Breast epithelium (tissue), 4 donors: ENCODE results near the gene CCDC30. TPM values are rescaled to one million over a fixed set of nuclear protein-coding genes. Genes with fewer than 3 reads are reported as not detected.

ENCODE experiments used
- DNase-seq, 2 donors: peaks; one replicate each; pipeline ENCODE4 v3.0.0-alpha.2; 2019; ENCODE audit warnings: low spot score in 2 of 2
- H3K27ac ChIP-seq, 2 donors: fragments of 200-600 bp; sonication (generic) in 1 of 2; one replicate each; pipeline ENCODE4 v1.5.1; 2016 to 2019; ENCODE audit warnings: mild to moderate bottlenecking in 1 of 2
- H3K27me3 ChIP-seq, 2 donors: fragments of 200-600 bp; sonication (generic) in 1 of 2; one replicate each; pipeline versions ENCODE4 v1.5.1 to v1.6.0; 2017 to 2019; ENCODE audit warnings: control low read depth in 1 of 2, mild to moderate bottlenecking in 1 of 2
- H3K36me3 ChIP-seq: fragments of 200-600 bp; one replicate; pipeline ENCODE4 v1.5.1; 2019
- H3K4me1 ChIP-seq, 2 donors: fragments of 200-600 bp; sonication (generic); one replicate each; pipeline ENCODE4 v1.5.1; 2016 to 2019; ENCODE audit warnings: control low read depth in 1 of 2
- H3K4me3 ChIP-seq, 3 donors: fragments of 200-600 bp; sonication (generic); 1 replicate in 2 of 3; 2 replicates in 1 of 3; pipeline ENCODE4 v1.5.1; 2016 to 2019; ENCODE audit warnings: mild to moderate bottlenecking in 3 of 3, moderate library complexity in 2 of 3
- H3K9me3 ChIP-seq, 2 donors: fragments of 200-600 bp; sonication (generic) in 1 of 2; one replicate each; pipeline ENCODE4 v1.5.1; 2016 to 2019; ENCODE audit warnings: control low read depth in 1 of 2
- POLR2A ChIP-seq: fragments of 450-650 bp; IDR thresholded peaks from one replicate; pipeline ENCODE4 v1.6.1; 2016; ENCODE audit warnings: antibody characterized with exemption, mild to moderate bottlenecking, moderate library complexity
- POLR2AphosphoS5 ChIP-seq, 3 donors: sonication (generic); formaldehyde crosslinking; IDR thresholded peaks; one replicate each; pipeline ENCODE4 v1.6.1; 2017; ENCODE audit warnings: antibody characterized with exemption in 3 of 3
- intact Hi-C: fragments of 100-400 bp; cut with DNase I; formaldehyde crosslinking; loops from one replicate; pipeline ENCODE4 v1.15.1; 2023; ENCODE audit warnings: low total_unique reads
- total RNA-seq, 3 donors: library from RNA; depleted of rRNA; stranded (reverse); fragments of >200 nt; gene quantifications; one replicate each; pipeline ENCODE4 v1.1.0, GENCODE V29; 2016
- TF ChIP-seq, protein P1 (sequence below), 3 donors: fragments of 450-650 bp; IDR thresholded peaks; one replicate each; pipeline ENCODE4 v1.5.1; 2016 to 2017; ENCODE audit warnings: antibody characterized with exemption in 3 of 3, mild to moderate bottlenecking in 3 of 3, moderate library complexity in 3 of 3

The CCDC30 gene
- total RNA-seq, 3 donors from 2014 or later = 3.4 to 15.4 (median 14.0) TPM

DNA sequence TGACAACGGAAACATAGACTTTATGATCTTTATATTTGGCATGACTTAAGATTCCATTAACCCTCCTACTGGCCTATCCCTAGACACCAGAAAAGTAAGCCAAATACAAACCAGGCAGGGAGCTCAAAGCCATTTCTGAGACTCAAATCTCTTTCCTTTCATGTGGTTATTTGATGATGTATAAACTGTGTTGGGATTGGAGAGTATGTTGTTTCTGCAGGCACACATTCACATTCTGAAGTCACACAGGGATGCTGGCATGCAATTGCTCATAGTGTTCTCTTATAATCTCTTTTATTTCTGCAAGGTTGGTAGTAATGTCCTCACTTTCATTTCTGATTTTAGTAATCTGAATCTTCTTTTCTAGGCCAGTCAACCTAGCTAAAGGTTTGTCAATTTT lies 13.0 kb upstream of the CCDC30 start:
- no peak for DNase-seq
- no peaks in the 10 kb centered on the region for H3K36me3 ChIP-seq
- no peaks in the 10 kb centered on the region for H3K27me3 ChIP-seq
- no peaks in the 10 kb centered on the region for H3K9me3 ChIP-seq
- H3K27ac ChIP-seq = no peak overlapping the region
- H3K4me3 ChIP-seq = no peak overlapping the region
- TF ChIP-seq POLR2AphosphoS5 (IDR thresholded peaks at IDR 0.05) (no peak), POLR2A (no peak)
- TF ChIP-seq, protein P1, sequence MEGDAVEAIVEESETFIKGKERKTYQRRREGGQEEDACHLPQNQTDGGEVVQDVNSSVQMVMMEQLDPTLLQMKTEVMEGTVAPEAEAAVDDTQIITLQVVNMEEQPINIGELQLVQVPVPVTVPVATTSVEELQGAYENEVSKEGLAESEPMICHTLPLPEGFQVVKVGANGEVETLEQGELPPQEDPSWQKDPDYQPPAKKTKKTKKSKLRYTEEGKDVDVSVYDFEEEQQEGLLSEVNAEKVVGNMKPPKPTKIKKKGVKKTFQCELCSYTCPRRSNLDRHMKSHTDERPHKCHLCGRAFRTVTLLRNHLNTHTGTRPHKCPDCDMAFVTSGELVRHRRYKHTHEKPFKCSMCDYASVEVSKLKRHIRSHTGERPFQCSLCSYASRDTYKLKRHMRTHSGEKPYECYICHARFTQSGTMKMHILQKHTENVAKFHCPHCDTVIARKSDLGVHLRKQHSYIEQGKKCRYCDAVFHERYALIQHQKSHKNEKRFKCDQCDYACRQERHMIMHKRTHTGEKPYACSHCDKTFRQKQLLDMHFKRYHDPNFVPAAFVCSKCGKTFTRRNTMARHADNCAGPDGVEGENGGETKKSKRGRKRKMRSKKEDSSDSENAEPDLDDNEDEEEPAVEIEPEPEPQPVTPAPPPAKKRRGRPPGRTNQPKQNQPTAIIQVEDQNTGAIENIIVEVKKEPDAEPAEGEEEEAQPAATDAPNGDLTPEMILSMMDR (IDR thresholded peaks at IDR 0.05) = no peak
- intact Hi-C loops = no loop called here
- no peaks in the 10 kb centered on the region for H3K4me1 ChIP-seq

DNA sequence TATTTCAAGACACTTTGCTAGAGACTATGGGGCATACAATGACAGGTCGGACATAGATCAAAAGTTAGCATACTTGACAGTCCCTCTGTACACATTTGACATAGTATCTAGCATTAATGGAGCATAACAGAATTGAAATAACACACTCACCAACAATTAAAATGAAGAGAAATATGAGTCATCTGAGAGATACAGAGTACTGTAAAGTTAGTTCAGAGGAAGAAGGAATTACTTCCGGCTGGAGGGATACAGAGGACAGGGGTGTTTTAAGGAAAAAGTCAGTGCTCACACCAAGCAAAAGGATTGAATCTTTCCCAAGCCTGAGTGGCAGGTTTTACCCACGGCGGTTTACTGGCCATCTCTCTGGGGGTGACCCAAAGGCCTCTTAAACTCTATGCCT lies 9.7 kb upstream of the CCDC30 start:
- Histone ChIP-seq H3K36me3 (no peaks in the 10 kb centered on the region), H3K27ac (no peak overlapping the region), H3K9me3 (no peaks in the 10 kb centered on the region), H3K4me1 (peaks cover 3 to 5% of the 10 kb centered on the region in 2 donors), H3K27me3 (no peaks in the 10 kb centered on the region), H3K4me3 (no peak overlapping the region)
- TF ChIP-seq POLR2AphosphoS5 (IDR thresholded peaks at IDR 0.05) (no peak), POLR2A (no peak)
- TF ChIP-seq, protein P1 (IDR thresholded peaks at IDR 0.05) = no peak
- no peak for DNase-seq
- intact Hi-C loops = no loop called here

DNA sequence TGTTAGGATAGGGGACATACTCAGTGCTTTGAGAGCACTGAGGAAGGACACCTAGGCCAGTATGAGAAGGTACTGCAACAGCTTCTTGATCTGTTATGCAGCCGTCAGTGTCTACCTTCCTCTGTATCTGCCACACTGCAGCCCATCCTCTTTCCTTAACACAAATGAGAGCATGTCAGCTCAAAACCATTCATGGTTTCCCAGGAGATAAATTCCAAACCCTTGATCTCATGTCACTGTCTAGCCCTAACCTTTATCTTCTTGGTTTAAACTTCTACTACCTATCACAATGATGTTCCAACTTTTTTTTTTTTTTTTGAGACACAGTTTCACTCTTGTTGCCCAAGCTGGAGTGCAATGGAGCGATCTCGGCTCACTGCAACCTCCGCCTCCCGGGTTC lies 8.7 kb upstream of the CCDC30 start:
- intact Hi-C loops = no loop called here

DNA sequence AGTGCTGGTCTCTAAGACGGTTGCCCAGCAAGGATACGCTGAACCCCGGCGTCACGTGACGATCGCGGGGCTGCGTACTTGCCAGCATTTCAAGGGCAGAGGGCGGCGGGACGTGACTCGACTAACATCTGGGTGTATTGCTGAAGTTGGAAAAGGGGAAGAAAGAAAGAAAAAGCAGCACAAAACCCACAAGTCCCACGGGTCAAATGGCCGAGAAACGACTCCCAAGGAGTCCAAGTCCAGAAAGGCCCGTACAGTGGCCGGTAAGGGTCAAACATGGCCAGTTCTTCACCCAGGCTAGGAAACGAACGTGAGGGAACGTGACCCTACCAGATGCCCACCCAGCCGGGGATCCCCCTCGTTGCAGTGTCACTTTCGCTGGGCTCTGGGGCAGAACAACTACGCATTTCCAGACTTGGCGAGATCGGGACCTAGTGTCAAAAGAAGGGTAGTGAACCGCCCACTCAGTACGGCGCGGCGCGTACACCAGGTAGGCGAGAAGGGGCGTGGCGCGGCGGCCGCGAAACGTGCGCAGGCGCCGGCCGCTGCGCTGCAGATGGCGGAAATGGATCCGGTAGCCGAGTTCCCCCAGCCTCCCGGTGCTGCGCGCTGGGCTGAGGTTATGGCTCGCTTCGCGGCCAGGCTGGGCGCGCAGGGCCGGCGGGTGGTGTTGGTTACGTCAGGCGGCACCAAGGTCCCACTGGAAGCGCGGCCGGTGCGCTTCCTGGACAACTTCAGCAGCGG lies 6.9 kb upstream of the CCDC30 start, which contains the start of the genes PPCS and ZMYND12:
Gene PPCS (plus strand): TSS at position 534 of the 744 bp plus-strand sequence. CDS start 23 bp downstream, at position 557.
Gene ZMYND12 (minus strand): TSS at position 13 of the 744 bp plus-strand sequence. CDS start 25 bp downstream, outside the sequence.
- TF ChIP-seq, protein P1 (IDR thresholded peaks at IDR 0.05) = peak; percentile 24 to 60 (median 39)
- peak; percentile 69 for TF ChIP-seq POLR2A
- peak; percentile 73 to 80 (median 79) for TF ChIP-seq POLR2AphosphoS5 (IDR thresholded peaks at IDR 0.05)
- Histone ChIP-seq H3K4me1 (peaks cover 3 to 5% of the 10 kb centered on the region in 2 donors), H3K4me3 (peak within 1 kb of the TSS; percentile 75 to 91 (median 90)), H3K27ac (peak within 1 kb of the TSS; percentile 90 to 93), H3K36me3 (no peaks in the 10 kb centered on the region), H3K27me3 (no peaks in the 10 kb centered on the region), H3K9me3 (no peaks in the 10 kb centered on the region)
- intact Hi-C loops = no loop called here
- DNase-seq = peak; percentile 82 to 86

More for the DNA sequence above, 8.7 kb upstream of the CCDC30 start:
- H3K27ac ChIP-seq = no peak overlapping the region
- H3K27me3 ChIP-seq = no peaks in the 10 kb centered on the region
- DNase-seq = no peak
- no peaks in the 10 kb centered on the region for H3K36me3 ChIP-seq
- TF ChIP-seq, protein P1 (IDR thresholded peaks at IDR 0.05) = no peak
- TF ChIP-seq POLR2A = no peak
- no peaks in the 10 kb centered on the region for H3K9me3 ChIP-seq
- H3K4me1 ChIP-seq = peaks cover 3 to 5% of the 10 kb centered on the region in 2 donors
- no peak overlapping the region for H3K4me3 ChIP-seq

DNA sequence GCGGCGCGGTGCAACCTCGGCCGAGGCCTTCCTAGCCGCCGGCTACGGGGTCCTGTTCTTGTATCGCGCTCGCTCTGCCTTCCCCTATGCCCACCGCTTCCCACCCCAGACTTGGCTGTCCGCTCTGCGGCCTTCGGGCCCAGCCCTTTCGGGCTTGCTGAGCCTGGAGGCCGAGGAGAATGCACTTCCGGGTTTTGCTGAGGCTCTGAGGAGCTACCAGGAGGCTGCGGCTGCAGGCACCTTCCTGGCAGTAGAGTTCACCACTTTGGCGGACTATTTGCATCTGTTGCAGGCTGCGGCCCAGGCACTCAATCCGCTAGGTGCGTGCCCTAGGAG lies 6.4 kb upstream of the CCDC30 start:
- DNase-seq = peak in 1 of 2 donors; percentile 24
- Histone ChIP-seq H3K27ac (peak overlapping the region; percentile 90 to 93), H3K4me3 (peak overlapping the region; percentile 75 to 91 (median 90)), H3K27me3 (no peaks in the 10 kb centered on the region), H3K4me1 (peaks cover 3 to 5% of the 10 kb centered on the region in 2 donors), H3K36me3 (no peaks in the 10 kb centered on the region), H3K9me3 (no peaks in the 10 kb centered on the region)
- intact Hi-C loops = no loop called here
- TF ChIP-seq POLR2A = no peak
- TF ChIP-seq POLR2AphosphoS5 (IDR thresholded peaks at IDR 0.05) = no peak
- TF ChIP-seq, protein P1 (IDR thresholded peaks at IDR 0.05) = no peak
